H1 (cell line): ENCODE results near the gene CELSR3. TPM values are rescaled to one million over a fixed set of nuclear protein-coding genes. Genes with fewer than 3 reads are reported as not detected.

ENCODE experiments used
- CTCF ChIA-PET: fragments of 300-600 bp; sonication (Branson Sonifier 250); formaldehyde crosslinking; loops from one replicate; lab custom pipeline; 2021; ENCODE audit not compliant: partially characterized antibody; lab: Charles Lee
- POLR2A ChIA-PET: fragments of 300-600 bp; sonication (Branson Sonifier 250); formaldehyde crosslinking; loops from one replicate; lab custom pipeline; 2021; ENCODE audit warnings: inconsistent platforms; ENCODE audit not compliant: partially characterized antibody; lab: Charles Lee
- DNase-seq, 2 experiments: peaks; one replicate each; pipeline versions ENCODE4 v3.0.0 to v3.0.0-alpha.2; 2010 to 2022; ENCODE audit warnings: low spot score in 2 of 2, low read depth in 1 of 2, mixed read lengths in 1 of 2
- FAIRE-seq: peaks from 2 replicates; lab custom pipeline; 2011; peaks lifted over from hg19 to GRCh38; lab: Jason Lieb, UNC
- H2AFZ ChIP-seq: 2 replicates; pipeline ENCODE4 v1.8.1; 2012; ENCODE audit warnings: low read length, inconsistent platforms
- H2AK5ac ChIP-seq: 2 replicates; pipeline ENCODE4 v1.6.1; 2013; ENCODE audit warnings: low read depth, low read length
- H2BK120ac ChIP-seq: replicated peaks from 2 replicates; pipeline ENCODE3; 2013; ENCODE audit warnings: low read depth, low read length, inconsistent platforms
- H2BK12ac ChIP-seq: 2 replicates; pipeline ENCODE4 v1.6.1; 2013; ENCODE audit warnings: low read depth, low read length
- H2BK15ac ChIP-seq: 2 replicates; pipeline ENCODE4 v1.6.1; 2013; ENCODE audit warnings: low read length
- H2BK20ac ChIP-seq: 2 replicates; pipeline ENCODE4 v1.6.1; 2013; ENCODE audit warnings: low read length
- H2BK5ac ChIP-seq: 2 replicates; pipeline ENCODE4 v1.6.1; 2013; ENCODE audit warnings: low read depth, low read length
- H3K14ac ChIP-seq: 2 replicates; pipeline ENCODE4 v1.6.1; 2013; ENCODE audit warnings: inconsistent platforms; ENCODE audit not compliant: insufficient read length
- H3K18ac ChIP-seq: 2 replicates; pipeline ENCODE4 v1.6.1; 2013; ENCODE audit warnings: low read length; ENCODE audit errors: extremely low read depth
- H3K23ac ChIP-seq: 2 replicates; pipeline ENCODE4 v1.6.1; 2013; ENCODE audit warnings: inconsistent platforms; ENCODE audit not compliant: insufficient read length
- H3K23me2 ChIP-seq: 2 replicates; pipeline ENCODE4 v1.6.1; 2013; ENCODE audit warnings: low read depth, low read length
- H3K27ac ChIP-seq: 2 replicates; pipeline ENCODE4 v1.6.1; 2011; ENCODE audit warnings: low read depth, low read length, inconsistent platforms
- H3K27me3 ChIP-seq, 4 experiments: replicated peaks in 1 of 4; 1 replicate in 1 of 4; 2 replicates in 3 of 4; pipeline versions ENCODE4 v1.6.1 to v1.8.1; 2011 to 2013; ENCODE audit warnings: low read length in 3 of 4, mild to moderate bottlenecking in 3 of 4, inconsistent platforms in 2 of 4, mixed read lengths in 2 of 4, moderate library complexity in 1 of 4; ENCODE audit not compliant: control insufficient read depth in 3 of 4, insufficient read depth in 3 of 4; ENCODE audit errors: extremely low read depth in 1 of 4
- H3K36me3 ChIP-seq, 4 experiments: 2 replicates each; pipeline versions ENCODE4 v1.6.1 to v1.8.1; 2011 to 2013; ENCODE audit warnings: mild to moderate bottlenecking in 4 of 4, low read length in 3 of 4, moderate library complexity in 2 of 4, control low read depth in 1 of 4, inconsistent platforms in 1 of 4; ENCODE audit not compliant: insufficient read depth in 4 of 4, control insufficient read depth in 2 of 4
- H3K4ac ChIP-seq: replicated peaks from 2 replicates; pipeline ENCODE3; 2013; ENCODE audit warnings: low read length, low read depth, mixed read lengths, inconsistent platforms; ENCODE audit not compliant: insufficient read length
- H3K4me1 ChIP-seq, 4 experiments: replicated peaks in 1 of 4; 1 replicate in 1 of 4; 2 replicates in 3 of 4; pipeline versions ENCODE4 v1.6.1 to v1.8.1; 2011 to 2013; ENCODE audit warnings: low read length in 3 of 4, inconsistent platforms in 2 of 4, mixed read lengths in 1 of 4; ENCODE audit not compliant: insufficient read depth in 4 of 4, control insufficient read depth in 3 of 4
- H3K4me2 ChIP-seq, 2 experiments: 2 replicates each; pipeline versions ENCODE4 v1.6.1 to v1.8.1; 2011 to 2013; ENCODE audit warnings: low read depth in 2 of 2, low read length in 2 of 2, control low read depth in 1 of 2, inconsistent platforms in 1 of 2, mild to moderate bottlenecking in 1 of 2; ENCODE audit not compliant: insufficient read depth in 1 of 2
- H3K4me3 ChIP-seq, 4 experiments: fragments of 200-600, 300-600 bp in 1 of 4; sonication (generic), shearing (Covaris generic), sonication (Bioruptor Twin) in 1 of 4; 2 replicates each; pipeline versions ENCODE4 v1.5.1 to v1.8.1; 2011 to 2016; ENCODE audit warnings: low read length in 4 of 4, low read depth in 3 of 4, control low read depth in 2 of 4, inconsistent platforms in 2 of 4, mild to moderate bottlenecking in 2 of 4, mixed read lengths in 1 of 4, moderate library complexity in 1 of 4; ENCODE audit not compliant: insufficient read depth in 2 of 4; ENCODE audit errors: extremely low read depth in 1 of 4
- H3K56ac ChIP-seq: replicated peaks from 2 replicates; pipeline ENCODE3; 2013; ENCODE audit warnings: low read depth, mild to moderate bottlenecking, mixed read lengths, low read length, inconsistent platforms; ENCODE audit not compliant: insufficient read length
- H3K79me1 ChIP-seq: 2 replicates; pipeline ENCODE4 v1.6.1; 2013; ENCODE audit warnings: low read depth, low read length, control low read depth
- H3K79me2 ChIP-seq, 2 experiments: 2 replicates each; pipeline versions ENCODE4 v1.6.1 to v1.8.1; 2012 to 2013; ENCODE audit warnings: low read length in 2 of 2, mild to moderate bottlenecking in 2 of 2, inconsistent platforms in 1 of 2; ENCODE audit not compliant: insufficient read depth in 2 of 2, control insufficient read depth in 1 of 2
- H3K9ac ChIP-seq, 4 experiments: replicated peaks in 1 of 4; 1 replicate in 1 of 4; 2 replicates in 3 of 4; pipeline versions ENCODE4 v1.6.1 to v1.8.1; 2011 to 2013; ENCODE audit warnings: low read depth in 3 of 4, low read length in 3 of 4, control low read depth in 2 of 4, mild to moderate bottlenecking in 2 of 4, moderate library complexity in 2 of 4, inconsistent platforms in 1 of 4; ENCODE audit errors: extremely low read depth in 1 of 4
- H3K9me3 ChIP-seq, 2 experiments: 2 replicates each; pipeline versions ENCODE4 v1.6.1 to v1.8.1; 2012 to 2013; ENCODE audit warnings: mild to moderate bottlenecking in 2 of 2, moderate library complexity in 2 of 2, control low read depth in 1 of 2, inconsistent platforms in 1 of 2, low read depth in 1 of 2, low read length in 1 of 2, mixed read lengths in 1 of 2; ENCODE audit not compliant: insufficient read depth in 2 of 2
- H4K20me1 ChIP-seq, 2 experiments: replicated peaks in 1 of 2; 2 replicates each; pipeline versions ENCODE3 to v1.8.1; 2011 to 2013; ENCODE audit warnings: inconsistent platforms in 2 of 2, low read length in 2 of 2, mild to moderate bottlenecking in 1 of 2; ENCODE audit not compliant: insufficient read depth in 2 of 2, control insufficient read depth in 1 of 2
- H4K5ac ChIP-seq: 2 replicates; pipeline ENCODE4 v1.6.1; 2013; ENCODE audit warnings: low read length, low read depth, mixed read lengths, inconsistent platforms; ENCODE audit not compliant: insufficient read length
- H4K8ac ChIP-seq: 2 replicates; pipeline ENCODE4 v1.8.0; 2013; ENCODE audit warnings: mild to moderate bottlenecking, moderate library complexity, low read length, inconsistent platforms; ENCODE audit not compliant: insufficient read depth; ENCODE audit errors: extremely low read depth
- H4K91ac ChIP-seq: replicated peaks from 2 replicates; pipeline ENCODE3; 2013; ENCODE audit warnings: low read length, mixed read lengths, inconsistent platforms; ENCODE audit not compliant: insufficient read length
- ASH2L ChIP-seq: fragments of 200-600, 300-600 bp; sonication (generic); IDR thresholded peaks from one replicate; pipeline ENCODE4 v1.7.1; 2017; ENCODE audit warnings: low read length
- BACH1 ChIP-seq: IDR thresholded peaks from 2 replicates; pipeline ENCODE4 v1.6.1; 2012; ENCODE audit warnings: low read length, improper control_type of control experiment
- CBX5 ChIP-seq: fragments of 300-800, 300-1000 bp; sonication (generic); IDR thresholded peaks from 2 replicates; pipeline ENCODE4 v1.7.1; 2016; ENCODE audit warnings: antibody characterized with exemption, low read length, low read depth
- CEBPB ChIP-seq: IDR thresholded peaks from 2 replicates; pipeline ENCODE4 v1.6.1; 2012; ENCODE audit warnings: low read depth, low read length
- HDAC6 ChIP-seq: IDR thresholded peaks from one replicate; pipeline ENCODE4 v1.7.1; 2012; ENCODE audit warnings: low read depth, mild to moderate bottlenecking, inconsistent platforms, low read length, moderate library complexity
- NANOG ChIP-seq: IDR thresholded peaks from 2 replicates; pipeline ENCODE4 v1.6.1; 2011; ENCODE audit warnings: low read length, low read depth, mild to moderate bottlenecking, inconsistent platforms; ENCODE audit not compliant: insufficient read depth, poor library complexity, severe bottlenecking
- PHF8 ChIP-seq: fragments of 200-600 bp; sonication (generic); conservative IDR thresholded peaks from 2 replicates; pipeline ENCODE4 v1.7.1; 2012; ENCODE audit warnings: low read depth, mild to moderate bottlenecking, inconsistent platforms, low read length, moderate library complexity
- POLR2A ChIP-seq, 2 experiments: IDR thresholded peaks; 1 replicate in 1 of 2; 2 replicates in 1 of 2; pipeline ENCODE4 v1.6.1; 2011; ENCODE audit warnings: low read depth in 2 of 2, low read length in 2 of 2, mild to moderate bottlenecking in 2 of 2; ENCODE audit errors: control extremely low read depth in 1 of 2
- POU5F1 ChIP-seq: IDR thresholded peaks from 2 replicates; pipeline ENCODE4 v1.6.1; 2011; ENCODE audit warnings: low read depth, mild to moderate bottlenecking, low read length, moderate library complexity
- RAD21 ChIP-seq, 2 experiments: IDR thresholded peaks in 1 of 2; conservative IDR thresholded peaks in 1 of 2; 2 replicates each; pipeline ENCODE4 v1.6.1; 2011; ENCODE audit warnings: low read depth in 2 of 2, low read length in 2 of 2, improper control_type of control experiment in 1 of 2, inconsistent platforms in 1 of 2, mild to moderate bottlenecking in 1 of 2, moderate library complexity in 1 of 2
- RBBP5 ChIP-seq: IDR thresholded peaks from 2 replicates; pipeline ENCODE4 v1.7.1; 2012; ENCODE audit warnings: low read depth, mild to moderate bottlenecking, inconsistent platforms, low read length, moderate library complexity, borderline replicate concordance
- SAP30 ChIP-seq: fragments of 300-600 bp; sonication (generic); IDR thresholded peaks from 2 replicates; pipeline ENCODE4 v1.7.1; 2012; ENCODE audit warnings: low read length, moderate library complexity, mild to moderate bottlenecking, inconsistent platforms; ENCODE audit not compliant: insufficient read depth, insufficient replicate concordance
- TAF7 ChIP-seq: optimal IDR thresholded peaks from 2 replicates; pipeline ENCODE3; 2011; ENCODE audit warnings: low read depth, mild to moderate bottlenecking, inconsistent platforms, low read length, moderate library complexity, borderline replicate concordance
- ZNF274 ChIP-seq: IDR thresholded peaks from 2 replicates; pipeline ENCODE4 v1.7.0; 2012; ENCODE audit warnings: low read length, borderline replicate concordance; ENCODE audit errors: extremely low read depth
- WGBS, 2 experiments: shearing (Covaris generic) in 1 of 2; methylation state at CpG; one replicate each; pipeline versions ENCODE4 v1.1.6 to v1.1.7; 2013 to 2015; ENCODE audit warnings: low lambda C conversion rate in 2 of 2, mixed read lengths in 2 of 2, inconsistent platforms in 1 of 2, low coverage in 1 of 2, missing lambda C conversion rate in 1 of 2; ENCODE audit not compliant: insufficient replicate concordance in 2 of 2, insufficient coverage in 1 of 2, insufficient read length in 1 of 2; ENCODE audit errors: extremely low coverage in 1 of 2, missing lambda C conversion rate in 1 of 2; 5-methylcytosine and 5-hydroxymethylcytosine counted together
- polyA plus RNA-seq, 7 experiments: library from polyadenylated mRNA; depleted of rRNA in 3 of 7; stranded (reverse) in 5 of 7; unstranded in 2 of 7; fragments of >200 nt in 5 of 7; fragments of 200-250 nt in 2 of 7; gene quantifications; 1 replicate in 5 of 7; 2 replicates in 1 of 7; 4 replicates in 1 of 7; pipeline versions ENCODE4 v1.2.1 to v1.2.3, GENCODE V29; 2011 to 2013; ENCODE audit warnings: missing spikeins in 2 of 7, mixed read lengths in 2 of 7
- total RNA-seq: library from RNA; stranded (reverse); fragmentation: NEBNext Ultra II Directional; extraction: Animal tissue kit (Norgen Biotek cat#: 25700); gene quantifications from 2 replicates; pipeline ENCODE4 v1.2.1, GENCODE V29; 2021

CELSR3 gene
- total and polyA plus RNA-seq, 2 of the 8 experiments (the other 6 are each of a cell fraction or from before 2014, with no cell fraction given) = 11.6 to 29.5 TPM

DNA sequence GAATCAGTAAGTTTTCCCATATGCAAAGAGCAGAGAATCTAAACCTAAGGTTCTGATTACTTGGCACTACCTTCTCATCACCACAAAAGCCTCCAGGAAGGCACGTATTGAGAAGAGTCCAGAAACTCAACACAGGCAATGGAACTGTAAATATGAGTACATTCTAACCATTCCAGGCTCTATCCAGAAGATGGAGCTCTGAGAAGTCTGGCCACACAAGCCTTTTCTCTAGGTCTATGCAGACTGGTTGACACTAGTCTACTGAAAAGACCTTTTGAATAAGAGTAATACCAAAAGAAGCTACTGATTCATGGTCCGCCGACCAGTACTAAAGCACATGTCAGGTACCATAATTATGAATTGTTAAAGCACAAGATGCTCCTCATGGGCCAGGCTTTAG, 35.3 kb upstream of the CELSR3 start:
- Histone ChIP-seq H3K4me1 (peaks cover 6 to 12% (median 8%) of the 10 kb centered on the region in 4 experiments), H2BK120ac (no peak overlapping the region), H3K9me3 (no peaks in the 10 kb centered on the region), H4K20me1 (peaks cover 27 to 34% of the 10 kb centered on the region in 2 experiments), H2AFZ (no peak overlapping the region), H3K4ac (no peak overlapping the region), H2BK20ac (no peak overlapping the region), H3K4me3 (no peak overlapping the region), H4K8ac (no peak overlapping the region), H3K18ac (no peak overlapping the region), H3K27ac (no peak overlapping the region), H3K9ac (no peak overlapping the region), H3K14ac (no peak overlapping the region), H3K23ac (no peak overlapping the region), H3K79me2 (peaks cover 38 to 91% of the 10 kb centered on the region in 2 experiments), H2BK12ac (no peak overlapping the region), H3K4me2 (no peak overlapping the region), H3K27me3 (no peaks in the 10 kb centered on the region), H3K79me1 (peaks cover 14% of the 10 kb centered on the region), H3K56ac (no peak overlapping the region), H2BK15ac (no peak overlapping the region), H4K91ac (no peak overlapping the region), H3K36me3 (peaks cover 17 to 55% (median 29%) of the 10 kb centered on the region in 4 experiments), H4K5ac (no peak overlapping the region), H2BK5ac (no peak overlapping the region), H3K23me2 (no peaks in the 10 kb centered on the region), H2AK5ac (no peak overlapping the region)
- FAIRE-seq = no peak
- WGBS, 2 experiments = 91% methylated on average over 3 of the region's 3 CpGs; no CpG with 5 or more reads in 1 of the 2 experiments
- POLR2A ChIA-PET = interaction anchor here (1.0 to 13.3 kb wide), 6 partner anchors 9 to 36 kb away, joined by 3 to 187 read pairs (median 6); partner anchors contain the start of genes CELSR3, IP6K2 and NCKIPSD
- CTCF ChIA-PET = interaction anchor here (0.9 to 1.4 kb wide), 3 partner anchors 11 to 42 kb away, joined by 3 read pairs; no protein-coding TSS in a partner anchor
- no peak for DNase-seq
- TF ChIP-seq HDAC6 (no peak), ASH2L (no peak), PHF8 (no peak), NANOG (no peak), TAF7 (no peak), RBBP5 (no peak), BACH1 (no peak), CEBPB (no peak), POU5F1 (no peak), SAP30 (no peak), CBX5 (no peak), RAD21 (IDR thresholded peaks at IDR 0.05 in 1 of 2, conservative IDR thresholded peaks at IDR 0.05 in 1 of 2; ENCODE audit: low read depth in 2 of 2, low read length in 2 of 2) (no peak), POLR2A (IDR thresholded peaks at IDR 0.05; ENCODE audit: control extremely low read depth in 1 of 2, low read depth in 2 of 2, low read length in 2 of 2) (no peak), ZNF274 (no peak)
